Measurements from ENCODE around the gene ZDHHC14.

Gene ZDHHC14

DNA sequence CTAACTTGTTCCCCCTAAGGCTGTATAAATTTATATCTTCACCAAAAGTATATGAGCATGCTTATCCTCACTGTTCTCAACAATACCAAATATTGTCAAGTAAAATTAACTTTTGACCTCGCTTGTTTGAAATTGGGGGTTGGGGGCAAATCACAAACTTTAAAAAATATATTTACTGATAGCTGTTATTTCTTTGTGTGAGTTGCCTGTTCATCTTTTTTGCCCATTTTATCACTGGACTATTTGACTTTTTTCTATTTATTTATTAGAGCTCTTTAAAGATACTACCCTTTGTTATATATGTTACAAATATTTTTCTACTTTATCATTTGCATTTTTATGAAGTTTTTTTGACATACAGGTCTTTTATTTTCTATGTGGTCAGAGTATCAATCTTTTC is 187.7 kb downstream of the ZDHHC14 start:
- TF ChIP-seq, protein P1, sequence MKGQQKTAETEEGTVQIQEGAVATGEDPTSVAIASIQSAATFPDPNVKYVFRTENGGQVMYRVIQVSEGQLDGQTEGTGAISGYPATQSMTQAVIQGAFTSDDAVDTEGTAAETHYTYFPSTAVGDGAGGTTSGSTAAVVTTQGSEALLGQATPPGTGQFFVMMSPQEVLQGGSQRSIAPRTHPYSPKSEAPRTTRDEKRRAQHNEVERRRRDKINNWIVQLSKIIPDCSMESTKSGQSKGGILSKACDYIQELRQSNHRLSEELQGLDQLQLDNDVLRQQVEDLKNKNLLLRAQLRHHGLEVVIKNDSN (IDR thresholded peaks at IDR 0.05): no peak
- TF ChIP-seq, protein P2, sequence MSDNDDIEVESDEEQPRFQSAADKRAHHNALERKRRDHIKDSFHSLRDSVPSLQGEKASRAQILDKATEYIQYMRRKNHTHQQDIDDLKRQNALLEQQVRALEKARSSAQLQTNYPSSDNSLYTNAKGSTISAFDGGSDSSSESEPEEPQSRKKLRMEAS (IDR thresholded peaks at IDR 0.05): no peak
- no peak for TF ChIP-seq RAD21 (IDR thresholded peaks at IDR 0.05; ENCODE audit: low read depth)
- TF ChIP-seq NFIC (IDR thresholded peaks at IDR 0.05): no peak
- TF ChIP-seq, protein P3, sequence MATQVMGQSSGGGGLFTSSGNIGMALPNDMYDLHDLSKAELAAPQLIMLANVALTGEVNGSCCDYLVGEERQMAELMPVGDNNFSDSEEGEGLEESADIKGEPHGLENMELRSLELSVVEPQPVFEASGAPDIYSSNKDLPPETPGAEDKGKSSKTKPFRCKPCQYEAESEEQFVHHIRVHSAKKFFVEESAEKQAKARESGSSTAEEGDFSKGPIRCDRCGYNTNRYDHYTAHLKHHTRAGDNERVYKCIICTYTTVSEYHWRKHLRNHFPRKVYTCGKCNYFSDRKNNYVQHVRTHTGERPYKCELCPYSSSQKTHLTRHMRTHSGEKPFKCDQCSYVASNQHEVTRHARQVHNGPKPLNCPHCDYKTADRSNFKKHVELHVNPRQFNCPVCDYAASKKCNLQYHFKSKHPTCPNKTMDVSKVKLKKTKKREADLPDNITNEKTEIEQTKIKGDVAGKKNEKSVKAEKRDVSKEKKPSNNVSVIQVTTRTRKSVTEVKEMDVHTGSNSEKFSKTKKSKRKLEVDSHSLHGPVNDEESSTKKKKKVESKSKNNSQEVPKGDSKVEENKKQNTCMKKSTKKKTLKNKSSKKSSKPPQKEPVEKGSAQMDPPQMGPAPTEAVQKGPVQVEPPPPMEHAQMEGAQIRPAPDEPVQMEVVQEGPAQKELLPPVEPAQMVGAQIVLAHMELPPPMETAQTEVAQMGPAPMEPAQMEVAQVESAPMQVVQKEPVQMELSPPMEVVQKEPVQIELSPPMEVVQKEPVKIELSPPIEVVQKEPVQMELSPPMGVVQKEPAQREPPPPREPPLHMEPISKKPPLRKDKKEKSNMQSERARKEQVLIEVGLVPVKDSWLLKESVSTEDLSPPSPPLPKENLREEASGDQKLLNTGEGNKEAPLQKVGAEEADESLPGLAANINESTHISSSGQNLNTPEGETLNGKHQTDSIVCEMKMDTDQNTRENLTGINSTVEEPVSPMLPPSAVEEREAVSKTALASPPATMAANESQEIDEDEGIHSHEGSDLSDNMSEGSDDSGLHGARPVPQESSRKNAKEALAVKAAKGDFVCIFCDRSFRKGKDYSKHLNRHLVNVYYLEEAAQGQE (IDR thresholded peaks at IDR 0.05; ENCODE audit: low read depth): no peak
- no peak for TF ChIP-seq EGR1 (IDR thresholded peaks at IDR 0.05)
- no peak for TF ChIP-seq YY1 (IDR thresholded peaks at IDR 0.05; ENCODE audit: low read depth)
- no peak for TF ChIP-seq TEAD4 (IDR thresholded peaks at IDR 0.05)
- no peak for TF ChIP-seq FOXM1 (IDR thresholded peaks at IDR 0.05; ENCODE audit: borderline replicate concordance, low read depth)
- TF ChIP-seq CEBPB (IDR thresholded peaks at IDR 0.05): no peak
- TF ChIP-seq TCF12 (IDR thresholded peaks at IDR 0.05; ENCODE audit: low read depth): no peak
- TF ChIP-seq ZBTB7A (IDR thresholded peaks at IDR 0.05; ENCODE audit: low read depth): no peak
- no peak for TF ChIP-seq TAF1 (IDR thresholded peaks at IDR 0.05; ENCODE audit: low read depth)
- no peak for TF ChIP-seq EP300 (IDR thresholded peaks at IDR 0.05; ENCODE audit: borderline replicate concordance)
- no peak for TF ChIP-seq CREB1 (IDR thresholded peaks at IDR 0.05; ENCODE audit: low read depth)

DNA sequence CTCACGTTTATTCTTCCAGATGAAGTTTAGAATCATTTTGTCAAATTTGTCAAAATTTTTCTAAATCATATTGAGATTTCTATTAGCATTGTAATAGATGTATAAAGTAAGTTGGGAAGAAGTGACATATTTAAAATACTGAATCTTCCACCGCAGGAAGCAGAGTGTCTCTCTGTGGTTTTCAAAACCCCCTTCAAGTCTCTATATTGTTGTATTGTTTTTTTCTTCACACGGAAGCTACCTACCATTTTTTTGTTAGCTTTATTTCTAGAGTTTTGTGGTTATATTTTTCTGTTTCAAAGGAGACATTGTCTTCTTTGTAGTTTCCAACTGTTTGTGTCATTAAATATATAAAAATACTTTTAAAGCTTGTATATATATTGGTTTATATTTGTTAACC is 188.6 kb downstream of the ZDHHC14 start:
- no peak for TF ChIP-seq RAD21 (IDR thresholded peaks at IDR 0.05; ENCODE audit: low read depth)
- no peak for TF ChIP-seq TAF1 (IDR thresholded peaks at IDR 0.05; ENCODE audit: low read depth)
- TF ChIP-seq EP300 (IDR thresholded peaks at IDR 0.05; ENCODE audit: borderline replicate concordance): no peak
- no peak for TF ChIP-seq TEAD4 (IDR thresholded peaks at IDR 0.05)
- no peak for TF ChIP-seq NFIC (IDR thresholded peaks at IDR 0.05)
- no peak for TF ChIP-seq TCF12 (IDR thresholded peaks at IDR 0.05; ENCODE audit: low read depth)

GRCh38 chr6:157570104-157570503 is 189.1 kb downstream of the ZDHHC14 start:
- TF ChIP-seq CREB1 (IDR thresholded peaks at IDR 0.05; ENCODE audit: low read depth) (no peak), FOXM1 (IDR thresholded peaks at IDR 0.05; ENCODE audit: borderline replicate concordance, low read depth) (no peak)
- TF ChIP-seq, protein P1 (IDR thresholded peaks at IDR 0.05): no peak

- no peak for TF ChIP-seq CEBPB (IDR thresholded peaks at IDR 0.05)
- no peak for TF ChIP-seq TCF12 (IDR thresholded peaks at IDR 0.05; ENCODE audit: low read depth)
- no peak for TF ChIP-seq NFIC (IDR thresholded peaks at IDR 0.05)
- no peak for TF ChIP-seq RAD21 (IDR thresholded peaks at IDR 0.05; ENCODE audit: low read depth)
- TF ChIP-seq EP300 (IDR thresholded peaks at IDR 0.05; ENCODE audit: borderline replicate concordance): no peak
- TF ChIP-seq ZBTB7A (IDR thresholded peaks at IDR 0.05; ENCODE audit: low read depth): no peak
- TF ChIP-seq, protein P2 (IDR thresholded peaks at IDR 0.05): no peak
- TF ChIP-seq TAF1 (IDR thresholded peaks at IDR 0.05; ENCODE audit: low read depth): no peak
- TF ChIP-seq FOXM1 (IDR thresholded peaks at IDR 0.05; ENCODE audit: borderline replicate concordance, low read depth): no peak
- TF ChIP-seq CREB1 (IDR thresholded peaks at IDR 0.05; ENCODE audit: low read depth): no peak
- no peak for TF ChIP-seq EGR1 (IDR thresholded peaks at IDR 0.05)
- TF ChIP-seq TEAD4 (IDR thresholded peaks at IDR 0.05): no peak
Measured at GRCh38 chr6:157570752-157571151, 189.8 kb downstream of the ZDHHC14 start.

GRCh38 chr6:157571269-157571668 is 190.3 kb downstream of the ZDHHC14 start:
- TF ChIP-seq ZBTB7A (IDR thresholded peaks at IDR 0.05; ENCODE audit: low read depth) (no peak), EGR1 (IDR thresholded peaks at IDR 0.05) (no peak), CEBPB (IDR thresholded peaks at IDR 0.05) (no peak), FOXM1 (IDR thresholded peaks at IDR 0.05; ENCODE audit: borderline replicate concordance, low read depth) (no peak), EP300 (IDR thresholded peaks at IDR 0.05; ENCODE audit: borderline replicate concordance) (no peak), TEAD4 (IDR thresholded peaks at IDR 0.05) (no peak), RAD21 (IDR thresholded peaks at IDR 0.05; ENCODE audit: low read depth) (no peak), TAF1 (IDR thresholded peaks at IDR 0.05; ENCODE audit: low read depth) (no peak), TCF12 (IDR thresholded peaks at IDR 0.05; ENCODE audit: low read depth) (no peak)
- TF ChIP-seq, protein P3 (IDR thresholded peaks at IDR 0.05; ENCODE audit: low read depth): no peak
- TF ChIP-seq, protein P1 (IDR thresholded peaks at IDR 0.05): no peak

GRCh38 chr6:157571950-157572349 is 191.0 kb downstream of the ZDHHC14 start:
- TF ChIP-seq EP300 (IDR thresholded peaks at IDR 0.05; ENCODE audit: borderline replicate concordance): no peak
- TF ChIP-seq FOXM1 (IDR thresholded peaks at IDR 0.05; ENCODE audit: borderline replicate concordance, low read depth): no peak
- TF ChIP-seq EGR1 (IDR thresholded peaks at IDR 0.05): no peak
- TF ChIP-seq, protein P1 (IDR thresholded peaks at IDR 0.05): no peak
- TF ChIP-seq ZBTB7A (IDR thresholded peaks at IDR 0.05; ENCODE audit: low read depth): no peak
- TF ChIP-seq NFIC (IDR thresholded peaks at IDR 0.05): no peak
